SKM-1 treated with dmso at 0.1 percent for 144 hours (cell line): ENCODE data around the gene RABEPK.
"Not testable (repeated sequence)": the region's sequence is repeated elsewhere in the genome, so short reads cannot be mapped to it uniquely, and the experiment has no call there.

Source experiments
- DNase-seq: peaks from one replicate; lab custom pipeline; 2025; ENCODE audit not compliant: unreplicated experiment; lab: John Stamatoyannopoulos, UW

Gene RABEPK

GRCh38 chr9:125241863-125242739 is 41.8 kb downstream of the RABEPK start:
- no peak for DNase-seq

- DNase-seq, result no peak
These were observed 43.5 kb downstream of the RABEPK start for GRCh38 chr9:125243792-125244260.

- DNase-seq, result no peak
These were observed 45.9 kb downstream of the RABEPK start for GRCh38 chr9:125246261-125246667.

- no peak for DNase-seq
These were observed 53.9 kb downstream of the RABEPK start for GRCh38 chr9:125254231-125254630.

- no peak for DNase-seq
These were observed 55.5 kb downstream of the RABEPK start for GRCh38 chr9:125255781-125256391.

GRCh38 chr9:125258160-125258785 is 57.9 kb downstream of the RABEPK start:
- DNase-seq, result no peak

- peak; percentile 97 for DNase-seq
These were observed 58.6 kb downstream of the RABEPK start for GRCh38 chr9:125258832-125259534.

- no peak for DNase-seq
These were observed 60.2 kb downstream of the RABEPK start for GRCh38 chr9:125260561-125260960.

DNA sequence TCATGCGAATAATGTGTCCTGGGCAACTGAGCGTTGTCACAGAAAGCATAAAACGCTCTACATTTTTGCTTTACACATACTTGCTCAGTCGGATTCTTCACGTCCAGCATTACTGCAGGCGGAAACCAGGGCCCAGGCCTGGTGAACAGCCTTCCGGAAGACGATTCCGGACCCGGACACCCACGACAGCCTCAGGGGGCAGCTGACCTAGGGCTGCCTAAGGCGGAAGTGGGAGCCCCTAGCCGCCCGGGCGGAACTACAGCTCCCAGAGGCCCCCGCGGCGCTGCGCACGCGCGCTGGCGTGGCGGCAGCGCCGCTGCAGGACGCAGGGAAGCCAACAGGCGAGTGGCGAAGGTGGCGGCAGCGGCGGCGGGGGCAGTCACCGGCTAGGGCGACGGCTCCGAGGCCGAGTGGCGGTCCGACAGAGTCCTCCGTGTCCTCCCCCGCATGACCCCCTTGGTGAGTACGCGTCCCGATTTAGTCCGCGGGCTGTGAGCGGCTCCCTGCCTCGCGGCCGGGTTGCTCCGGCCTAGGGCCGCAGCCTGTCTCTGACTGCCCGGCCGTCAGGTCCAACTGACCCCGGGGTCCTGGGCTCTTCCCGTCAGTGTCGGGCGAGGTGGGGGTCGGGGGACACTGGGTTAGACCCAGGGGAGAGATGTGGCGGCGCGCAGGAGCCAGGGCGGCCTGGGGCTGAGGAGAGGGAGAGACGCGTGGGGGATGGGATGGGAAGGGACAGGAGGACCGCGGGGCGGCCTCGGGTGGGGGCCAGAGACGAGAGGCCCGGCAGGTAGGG is 61.4 kb downstream of the RABEPK start, which contains the start of gene GAPVD1:
TSS of gene GAPVD1 (plus strand) at position 326 of the 793 bp plus-strand sequence. CDS start 37,096 bp downstream, outside the sequence.
- DNase-seq, result peak; percentile 92

DNA sequence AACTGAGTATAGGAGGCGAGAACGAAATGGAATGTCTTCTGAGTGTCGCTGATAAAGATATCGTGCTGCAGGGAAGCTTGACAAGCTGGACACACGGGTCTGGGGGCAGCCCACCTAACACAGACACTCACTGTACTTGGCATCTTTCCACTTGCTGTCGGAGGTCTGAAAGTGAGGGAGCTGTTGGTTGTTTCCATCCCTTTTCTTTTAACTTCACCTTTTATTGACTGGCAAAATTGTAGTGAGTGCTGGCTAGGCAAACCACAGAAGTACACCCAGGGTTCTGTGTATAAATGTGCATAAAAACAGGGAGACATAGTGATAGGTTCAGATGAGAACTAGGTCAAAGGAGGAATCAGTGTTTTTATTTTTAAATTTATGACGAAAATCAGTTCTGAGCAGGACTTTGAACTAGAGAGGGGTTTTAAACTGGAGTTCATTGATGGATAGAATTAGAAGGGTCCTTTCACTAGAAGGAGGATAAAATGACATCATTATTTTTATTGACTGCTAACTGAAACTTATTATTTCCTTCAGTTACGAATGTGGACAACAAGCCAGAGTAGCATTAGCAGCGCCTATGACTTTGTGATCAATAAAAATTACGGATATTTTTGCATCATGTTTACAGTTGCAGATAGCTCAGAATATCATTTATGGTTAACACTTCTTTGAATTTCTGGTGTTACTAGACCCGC is 62.1 kb downstream of the RABEPK start:
- no peak for DNase-seq

- DNase-seq, result not testable (repeated sequence)
These were observed 63.7 kb downstream of the RABEPK start for GRCh38 chr9:125264068-125264467.

DNA sequence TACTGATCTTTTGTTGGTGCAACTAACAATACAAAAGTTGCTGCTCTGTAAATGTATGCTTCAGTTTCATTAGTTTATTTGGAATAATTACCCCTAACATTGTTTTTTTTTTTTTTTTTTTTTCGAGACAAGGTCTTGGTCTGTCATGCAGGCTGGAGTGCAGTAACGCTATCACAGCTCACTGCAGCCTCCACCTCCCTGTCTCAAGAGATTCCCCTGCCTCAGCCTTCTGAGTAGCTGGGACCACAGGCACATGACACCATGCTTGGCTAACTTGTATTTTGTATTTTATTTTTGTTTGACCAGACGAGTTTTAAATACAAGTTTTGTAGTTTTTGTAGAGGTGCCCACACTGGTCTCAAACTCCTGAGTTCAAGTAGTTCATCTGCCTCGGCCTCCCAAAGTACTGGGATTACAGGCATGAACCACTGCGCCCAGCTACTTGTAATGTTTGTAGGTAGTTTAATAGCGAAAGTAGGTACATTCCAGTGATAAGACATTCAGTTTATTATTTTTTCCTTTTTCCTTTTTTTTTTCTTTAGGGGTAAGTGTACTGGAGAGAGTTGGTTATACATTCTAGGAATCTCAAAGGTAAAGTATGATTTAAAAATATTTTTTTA is 68.2 kb downstream of the RABEPK start:
- DNase-seq, result no peak

GRCh38 chr9:125269014-125269397 is 68.7 kb downstream of the RABEPK start:
- DNase-seq, result no peak

DNA sequence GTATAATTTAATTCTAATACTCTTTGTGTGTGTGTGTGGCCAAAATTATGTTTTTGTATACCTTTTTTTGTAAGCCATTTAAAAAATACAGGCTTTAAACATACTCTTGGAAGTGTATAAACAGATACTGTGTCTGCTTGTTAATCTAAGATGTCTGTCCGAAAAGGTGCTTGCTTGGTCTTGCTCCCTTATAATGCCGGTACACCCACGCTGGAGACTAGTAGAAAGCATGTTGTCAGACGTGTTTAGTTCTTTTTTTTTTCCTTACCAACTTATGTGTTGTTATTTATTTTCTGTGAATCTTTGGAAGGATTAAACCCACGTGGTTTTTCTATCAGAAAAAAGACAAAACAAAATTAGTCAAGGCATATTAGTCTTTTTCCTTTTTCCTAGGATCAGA is 70.7 kb downstream of the RABEPK start:
- no peak for DNase-seq

DNA sequence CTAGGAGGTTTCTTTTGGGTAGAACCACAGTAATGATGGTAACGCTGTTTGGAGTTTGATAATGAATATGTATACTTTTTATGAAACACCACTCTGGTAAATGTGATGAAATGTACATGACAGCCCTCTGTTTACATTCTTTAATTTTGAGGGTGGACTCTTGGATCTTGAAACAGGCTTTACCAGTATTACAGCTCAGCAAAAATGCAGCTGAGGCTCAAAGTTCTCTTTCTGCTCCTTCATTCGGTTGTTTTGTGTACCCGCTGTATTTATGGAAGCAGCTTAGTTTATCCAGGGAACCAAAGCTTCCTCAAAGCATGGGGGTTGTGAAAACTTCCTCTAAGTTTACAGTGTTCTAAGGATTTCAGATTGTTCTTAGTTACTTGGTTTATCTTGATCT is 72.4 kb downstream of the RABEPK start:
- DNase-seq, result no peak

DNA sequence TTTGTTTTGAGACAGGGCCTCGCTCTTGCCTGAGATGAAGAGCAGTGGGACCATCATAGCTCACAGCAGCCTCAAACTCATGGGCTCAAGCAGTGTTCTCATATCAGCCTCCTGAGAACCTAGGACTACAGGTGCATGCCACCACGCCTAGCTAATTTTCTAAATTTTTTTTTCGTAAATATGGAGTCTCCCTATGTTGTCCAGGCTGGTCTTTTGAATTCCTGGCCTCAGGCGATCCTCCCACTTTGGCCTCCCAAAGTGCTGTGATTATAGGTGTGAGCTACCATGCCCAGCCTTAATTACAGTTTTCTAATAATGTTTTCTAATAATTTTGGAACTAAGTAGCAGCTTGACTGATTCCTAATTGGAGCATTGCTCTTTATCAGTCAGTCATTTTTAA is 76.4 kb downstream of the RABEPK start:
- no peak for DNase-seq

- no peak for DNase-seq
These were observed 77.1 kb downstream of the RABEPK start for GRCh38 chr9:125277411-125277810.

GRCh38 chr9:125280945-125281344 is 80.6 kb downstream of the RABEPK start:
- no peak for DNase-seq
